NCI-H2196 (cell line): ENCODE measurements around the gene SPATA9.
"Not testable (repeated sequence)": the region's sequence is repeated elsewhere in the genome, so short reads cannot be mapped to it uniquely, and the experiment has no call there.

ENCODE experiments used
- DNase-seq: peaks from one replicate; lab custom pipeline; 2025; ENCODE audit not compliant: unreplicated experiment; lab: John Stamatoyannopoulos, UW

The SPATA9 gene

GRCh38 chr5:95717439-95717838, 34.6 kb upstream of the SPATA9 start:
- no peak for DNase-seq

- DNase-seq: no peak
These were observed 33.1 kb upstream of the SPATA9 start for GRCh38 chr5:95715799-95716461.

GRCh38 chr5:95713960-95714710, 31.3 kb upstream of the SPATA9 start:
- no peak for DNase-seq

GRCh38 chr5:95713246-95713645, 30.5 kb upstream of the SPATA9 start:
- DNase-seq: not testable (repeated sequence)

GRCh38 chr5:95712347-95712958, 29.7 kb upstream of the SPATA9 start:
- DNase-seq: no peak

- DNase-seq: no peak
These were observed 28.9 kb upstream of the SPATA9 start for GRCh38 chr5:95711501-95712346.

- DNase-seq: not testable (repeated sequence)
These were observed 28.1 kb upstream of the SPATA9 start for GRCh38 chr5:95710651-95711500.

GRCh38 chr5:95709967-95710650, 27.3 kb upstream of the SPATA9 start:
- no peak for DNase-seq

- DNase-seq: no peak
These were observed 26.1 kb upstream of the SPATA9 start for GRCh38 chr5:95708876-95709275.

- DNase-seq: not testable (repeated sequence)
These were observed 24.9 kb upstream of the SPATA9 start for GRCh38 chr5:95707534-95708188.

- no peak for DNase-seq
These were observed 24.3 kb upstream of the SPATA9 start for GRCh38 chr5:95707055-95707454.

- not testable (repeated sequence) for DNase-seq
These were observed 23.4 kb upstream of the SPATA9 start for GRCh38 chr5:95706196-95706595.

GRCh38 chr5:95704150-95704549, 21.4 kb upstream of the SPATA9 start:
- DNase-seq: no peak

GRCh38 chr5:95701074-95701473, 18.3 kb upstream of the SPATA9 start:
- no peak for DNase-seq

- DNase-seq: no peak
These were observed 16.5 kb upstream of the SPATA9 start for GRCh38 chr5:95699337-95699736.

GRCh38 chr5:95697781-95698681, 15.2 kb upstream of the SPATA9 start:
- DNase-seq: no peak

- no peak for DNase-seq
These were observed 7.5 kb upstream of the SPATA9 start for GRCh38 chr5:95690333-95690732.

GRCh38 chr5:95689680-95690079, 6.9 kb upstream of the SPATA9 start:
- DNase-seq: no peak
